HG02870 (cell line): Measurements from ENCODE around the gene MCM3.

Source experiments
- ATAC-seq: cut with Tn5 transposase; IDR thresholded peaks from one replicate; pipeline ENCODE4 v1.9.1; 2021; ENCODE audit warnings: mild to moderate bottlenecking, moderate library complexity; ENCODE audit not compliant: unreplicated experiment

MCM3 gene

GRCh38 chr6:52254731-52255378, 29.7 kb downstream of the MCM3 start:
- no peak for ATAC-seq

- no peak for ATAC-seq
These were observed 31.0 kb downstream of the MCM3 start for GRCh38 chr6:52253494-52253893.

GRCh38 chr6:52251113-52251512, 33.4 kb downstream of the MCM3 start:
- no peak for ATAC-seq

GRCh38 chr6:52249078-52249477, 35.5 kb downstream of the MCM3 start:
- ATAC-seq = no peak

GRCh38 chr6:52245425-52245824, 39.1 kb downstream of the MCM3 start:
- ATAC-seq = no peak

- no peak for ATAC-seq
These were observed 40.1 kb downstream of the MCM3 start, which contains the start of gene IL17F for GRCh38 chr6:52244400-52244799. TSS of gene IL17F (minus strand) at chr6:52244500. CDS start at chr6:52244429, 71 bp downstream.

GRCh38 chr6:52243282-52243893, 41.2 kb downstream of the MCM3 start:
- no peak for ATAC-seq

- no peak for ATAC-seq
These were observed 42.7 kb downstream of the MCM3 start for GRCh38 chr6:52241819-52242218.

- ATAC-seq = peak; percentile 94
These were observed 50.3 kb downstream of the MCM3 start for GRCh38 chr6:52233975-52234823.

- no peak for ATAC-seq
These were observed 51.5 kb downstream of the MCM3 start for GRCh38 chr6:52233005-52233404.

GRCh38 chr6:52231406-52232127, 53.0 kb downstream of the MCM3 start:
- no peak for ATAC-seq

GRCh38 chr6:52230685-52231084, 53.9 kb downstream of the MCM3 start:
- ATAC-seq = no peak

GRCh38 chr6:52227495-52227894, 57.0 kb downstream of the MCM3 start:
- ATAC-seq = peak; percentile 100

- peak; percentile 92 for ATAC-seq
These were observed 63.2 kb downstream of the MCM3 start for GRCh38 chr6:52221302-52221701.

GRCh38 chr6:52217761-52218160, 66.8 kb downstream of the MCM3 start:
- no peak for ATAC-seq

- peak; percentile 35 for ATAC-seq
These were observed 67.5 kb downstream of the MCM3 start for GRCh38 chr6:52216932-52217575.

- no peak for ATAC-seq
These were observed 68.8 kb downstream of the MCM3 start for GRCh38 chr6:52215787-52216186.
